ENCODE data around the gene ST3GAL3. TPM values are rescaled to one million over a fixed set of nuclear protein-coding genes. Genes with fewer than 3 reads are reported as not detected.

Gene ST3GAL3
- total and polyA plus RNA-seq, 8 donors: 5.6 to 11.4 (median 8.6) TPM

DNA sequence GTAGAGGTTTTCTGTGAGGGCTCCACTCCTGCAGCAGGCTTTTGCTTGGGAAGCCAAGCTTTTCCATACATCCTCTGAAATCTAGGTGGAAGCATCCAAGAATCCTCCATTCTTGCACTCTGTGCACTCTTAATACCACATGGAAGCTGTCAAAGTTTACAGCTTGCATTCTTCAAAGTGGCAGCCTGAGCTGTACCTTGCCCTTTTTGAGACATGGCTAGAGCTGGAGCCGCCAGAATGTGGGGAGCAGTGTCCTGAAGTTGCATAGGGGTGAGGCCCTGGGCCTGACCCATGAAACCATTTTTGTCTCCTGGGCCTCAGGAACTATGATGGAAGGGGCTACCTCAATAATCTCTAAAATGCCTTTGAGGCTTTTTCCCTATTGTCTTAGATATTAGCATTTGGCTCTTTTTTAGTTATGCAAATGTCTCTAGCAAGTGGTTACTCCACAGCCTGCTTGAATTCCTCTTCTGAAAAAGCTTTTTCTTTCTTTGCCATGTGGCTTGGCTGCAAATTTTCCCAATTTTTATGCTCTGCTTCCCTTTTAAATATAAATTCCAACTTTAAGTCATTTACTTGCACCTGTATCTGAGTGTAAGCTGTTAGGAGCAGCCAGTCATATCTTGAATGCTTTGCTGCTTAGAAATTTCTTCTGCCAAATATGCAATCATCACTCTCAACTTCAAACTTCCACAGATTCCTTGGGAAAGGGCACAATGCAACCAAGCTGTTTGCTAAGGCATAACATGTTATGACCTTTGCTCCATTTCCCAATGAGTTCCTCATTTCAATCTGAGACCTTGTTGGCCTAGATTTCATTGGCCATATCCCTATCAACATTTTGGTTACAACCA, 134.2 kb downstream of the ST3GAL3 start:
- Histone ChIP-seq H3K4me1 (no peaks in the 10 kb centered on the region), H3K4me3 (no peak overlapping the region), H3K27me3 (no peaks in the 10 kb centered on the region), H3K9me3 (no peaks in the 10 kb centered on the region), H3K27ac (no peak overlapping the region), H3K36me3 (no peaks in the 10 kb centered on the region)
- intact Hi-C loops (cut with DNase I): no loop called here
- ATAC-seq: no peak
- no peak for TF ChIP-seq CTCF (IDR thresholded peaks at IDR 0.05)
- no peak for DNase-seq
- no peak for FAIRE-seq
- WGBS, 2 donors: 94 to 98% methylated on average over 1 of the region's 1 CpG

DNA sequence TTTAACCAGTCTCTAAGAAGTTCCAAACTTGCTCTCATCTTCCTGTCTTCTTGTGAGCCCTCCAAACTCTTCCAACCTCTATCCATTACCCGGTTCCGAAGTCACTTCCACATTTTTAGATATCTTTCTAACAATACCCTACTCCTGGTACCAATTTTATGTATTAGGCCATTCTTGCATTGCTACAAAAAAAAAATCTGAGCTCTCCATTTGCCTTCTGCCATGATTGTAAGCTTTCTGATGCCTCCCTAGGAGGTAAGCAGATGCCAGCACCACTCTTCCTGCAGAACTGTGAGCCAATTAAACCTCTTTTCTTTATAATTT, 134.8 kb downstream of the ST3GAL3 start:
- H3K36me3 ChIP-seq: no peaks in the 10 kb centered on the region
- 99 to 100% methylated on average over 2 of the region's 2 CpGs for WGBS, 2 donors
- H3K4me1 ChIP-seq: no peaks in the 10 kb centered on the region
- DNase-seq (no peak), FAIRE-seq (no peak), ATAC-seq (no peak)
- no peaks in the 10 kb centered on the region for H3K27me3 ChIP-seq
- no peak for TF ChIP-seq CTCF (IDR thresholded peaks at IDR 0.05)
- no peak overlapping the region for H3K4me3 ChIP-seq
- no peaks in the 10 kb centered on the region for H3K9me3 ChIP-seq
- intact Hi-C loops (cut with DNase I): no loop called here
- no peak overlapping the region for H3K27ac ChIP-seq

DNA sequence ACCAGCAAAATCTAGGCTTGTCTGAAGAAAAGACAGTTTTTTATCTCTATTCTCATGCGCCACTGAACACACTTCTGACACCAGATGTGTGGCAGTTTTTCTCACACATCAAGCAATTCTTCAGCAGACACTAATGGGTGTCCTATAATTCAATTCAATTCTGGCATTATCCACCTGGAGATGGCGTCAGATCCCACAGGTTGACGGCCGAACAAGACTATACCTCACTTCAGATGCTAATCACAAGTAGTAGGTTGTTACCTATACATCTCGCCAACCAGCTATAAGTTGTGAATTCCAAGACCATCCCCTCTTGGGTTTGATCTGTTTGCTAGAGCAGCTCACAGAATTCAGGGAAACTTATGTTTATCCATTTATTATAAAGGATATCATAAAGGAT, 136.3 kb downstream of the ST3GAL3 start:
- no peak for ATAC-seq
- intact Hi-C loops (cut with DNase I): no loop called here

GRCh38 chr1:43844114-43844513, 136.8 kb downstream of the ST3GAL3 start:
- Histone ChIP-seq H3K4me1 (no peaks in the 10 kb centered on the region), H3K27me3 (no peaks in the 10 kb centered on the region), H3K36me3 (no peaks in the 10 kb centered on the region), H3K9me3 (no peaks in the 10 kb centered on the region), H3K4me3 (no peak overlapping the region), H3K27ac (no peak overlapping the region)
- FAIRE-seq: no peak
- TF ChIP-seq CTCF (IDR thresholded peaks at IDR 0.05): no peak
- no peak for DNase-seq
- WGBS, 2 donors: 89 to 100% methylated on average over 1 of the region's 1 CpG
- ATAC-seq: no peak
- intact Hi-C loops (cut with DNase I): no loop called here

More for the DNA sequence above, 136.3 kb downstream of the ST3GAL3 start:
- Histone ChIP-seq H3K27ac (no peak overlapping the region), H3K4me1 (no peaks in the 10 kb centered on the region), H3K9me3 (no peaks in the 10 kb centered on the region), H3K36me3 (no peaks in the 10 kb centered on the region), H3K4me3 (no peak overlapping the region), H3K27me3 (no peaks in the 10 kb centered on the region)
- no peak for DNase-seq
- FAIRE-seq: no peak
- no peak for TF ChIP-seq CTCF (IDR thresholded peaks at IDR 0.05)
- WGBS, 2 donors: 84 to 86% methylated on average over 5 of the region's 5 CpGs

DNA sequence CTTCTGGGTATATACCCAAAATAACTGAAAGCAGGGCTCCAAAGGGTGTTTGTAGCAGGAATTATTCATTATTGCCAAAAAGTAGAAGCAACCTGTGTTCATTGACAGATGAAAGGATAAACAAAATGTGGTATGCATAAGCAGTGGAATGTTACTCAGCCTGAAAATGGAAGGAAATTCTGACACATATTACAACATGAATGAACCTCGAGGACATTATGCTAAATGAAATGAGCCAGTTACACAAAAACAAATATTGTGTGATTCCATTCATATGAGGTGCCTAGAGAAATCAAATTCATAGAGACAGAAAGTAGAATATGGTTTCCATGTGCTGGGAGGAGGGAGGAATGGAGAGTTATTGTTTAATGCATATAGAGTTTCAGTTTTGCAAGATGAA, 140.0 kb downstream of the ST3GAL3 start:
- no peak for ATAC-seq
- intact Hi-C loops (cut with DNase I): no loop called here
- FAIRE-seq: no peak
- no peak for TF ChIP-seq CTCF (IDR thresholded peaks at IDR 0.05)
- Histone ChIP-seq H3K27me3 (no peaks in the 10 kb centered on the region), H3K4me3 (no peak overlapping the region), H3K27ac (no peak overlapping the region), H3K4me1 (no peaks in the 10 kb centered on the region), H3K36me3 (no peaks in the 10 kb centered on the region), H3K9me3 (no peaks in the 10 kb centered on the region)
- WGBS, 2 donors: 81 to 92% methylated on average over 1 of the region's 1 CpG
- DNase-seq: no peak
